ENCODE measurements around the gene WNT1.

The WNT1 gene

GRCh38 chr12:48961331-48961730 lies 16.8 kb upstream of the WNT1 start:
- no peak for TF ChIP-seq CTCF (conservative IDR thresholded peaks at IDR 0.05)
- H3K27ac ChIP-seq: no peak overlapping the region

GRCh38 chr12:48961801-48962200 lies 16.3 kb upstream of the WNT1 start:
- no peak for TF ChIP-seq CTCF (conservative IDR thresholded peaks at IDR 0.05)
- no peak overlapping the region for H3K27ac ChIP-seq

GRCh38 chr12:48965298-48965838 lies 12.8 kb upstream of the WNT1 start:
- TF ChIP-seq CTCF (conservative IDR thresholded peaks at IDR 0.05): peak; percentile 64

GRCh38 chr12:48966177-48966895 lies 11.8 kb upstream of the WNT1 start:
- H3K27ac ChIP-seq: no peak overlapping the region

More at GRCh38 chr12:48965298-48965838, 12.8 kb upstream of the WNT1 start:
- no peak overlapping the region for H3K27ac ChIP-seq

GRCh38 chr12:48967991-48968390 lies 10.1 kb upstream of the WNT1 start:
- no peak overlapping the region for H3K27ac ChIP-seq
- no peak for TF ChIP-seq CTCF (conservative IDR thresholded peaks at IDR 0.05)

More at GRCh38 chr12:48966177-48966895, 11.8 kb upstream of the WNT1 start:
- no peak for TF ChIP-seq CTCF (conservative IDR thresholded peaks at IDR 0.05)

- TF ChIP-seq CTCF (conservative IDR thresholded peaks at IDR 0.05): no peak
- peak overlapping the region; percentile 23; the same call in 1 of the 2 replicates for H3K27ac ChIP-seq
Measured at GRCh38 chr12:48968467-48968866, 9.7 kb upstream of the WNT1 start.

GRCh38 chr12:48969160-48969771 lies 8.9 kb upstream of the WNT1 start:
- peak overlapping the region; percentile 23; the same call in 1 of the 2 replicates for H3K27ac ChIP-seq
- TF ChIP-seq CTCF (conservative IDR thresholded peaks at IDR 0.05): no peak
